Measurements from ENCODE around the gene MIF4GD.

MIF4GD gene

GRCh38 chr17:75241502-75241901 is 29.5 kb downstream of the MIF4GD start:
- H3K9ac ChIP-seq = no peak overlapping the region
- H4K20me1 ChIP-seq (ENCODE audit: insufficient read depth) = peaks cover 6% of the 10 kb centered on the region; the same call in 1 of the 2 replicates
- H3K27me3 ChIP-seq (ENCODE audit: insufficient read depth, low read depth) = no peaks in the 10 kb centered on the region
- no peak overlapping the region for H3K4me3 ChIP-seq (IDR thresholded peaks at IDR 0.05; ENCODE audit: insufficient read depth, low read depth, low read length)
- no peak overlapping the region for H3K27ac ChIP-seq
- H3K4me1 ChIP-seq (ENCODE audit: low read depth, poor library complexity, severe bottlenecking) = peaks cover 8% of the 10 kb centered on the region
- no peak overlapping the region for H3K4me2 ChIP-seq
- no peak for TF ChIP-seq CTCF (conservative IDR thresholded peaks at IDR 0.05; ENCODE audit: low read depth, low read length)
- H3K36me3 ChIP-seq (ENCODE audit: insufficient read depth) = no peaks in the 10 kb centered on the region; the same call in 1 of the 2 replicates
- no peak overlapping the region for H2AFZ ChIP-seq (ENCODE audit: low read depth)
- H3K79me2 ChIP-seq (ENCODE audit: insufficient read depth, low read depth) = no peaks in the 10 kb centered on the region

- H3K36me3 ChIP-seq (ENCODE audit: insufficient read depth) = no peaks in the 10 kb centered on the region; the same call in 1 of the 2 replicates
- TF ChIP-seq CTCF (conservative IDR thresholded peaks at IDR 0.05; ENCODE audit: low read depth, low read length) = no peak
- H3K4me1 ChIP-seq (ENCODE audit: low read depth, poor library complexity, severe bottlenecking) = peaks cover 8% of the 10 kb centered on the region
- H3K4me2 ChIP-seq = no peak overlapping the region
- no peak overlapping the region for H2AFZ ChIP-seq (ENCODE audit: low read depth)
- H3K4me3 ChIP-seq (IDR thresholded peaks at IDR 0.05; ENCODE audit: insufficient read depth, low read depth, low read length) = no peak overlapping the region
- peaks cover 6% of the 10 kb centered on the region; the same call in 1 of the 2 replicates for H4K20me1 ChIP-seq (ENCODE audit: insufficient read depth)
- H3K27me3 ChIP-seq (ENCODE audit: insufficient read depth, low read depth) = no peaks in the 10 kb centered on the region
- H3K27ac ChIP-seq = no peak overlapping the region
- H3K79me2 ChIP-seq (ENCODE audit: insufficient read depth, low read depth) = no peaks in the 10 kb centered on the region
- H3K9ac ChIP-seq = no peak overlapping the region
Measured at GRCh38 chr17:75241143-75241430, 29.9 kb downstream of the MIF4GD start.

GRCh38 chr17:75240394-75241142 is 30.5 kb downstream of the MIF4GD start:
- Histone ChIP-seq H3K4me1 (ENCODE audit: low read depth, poor library complexity, severe bottlenecking) (peaks cover 8% of the 10 kb centered on the region), H3K9ac (no peak overlapping the region), H3K4me2 (no peak overlapping the region), H3K27me3 (ENCODE audit: insufficient read depth, low read depth) (no peaks in the 10 kb centered on the region), H3K27ac (no peak overlapping the region), H4K20me1 (ENCODE audit: insufficient read depth) (peaks cover 6% of the 10 kb centered on the region; the same call in 1 of the 2 replicates), H3K4me3 (IDR thresholded peaks at IDR 0.05; ENCODE audit: insufficient read depth, low read depth, low read length) (no peak overlapping the region), H3K36me3 (ENCODE audit: insufficient read depth) (no peaks in the 10 kb centered on the region; the same call in 1 of the 2 replicates), H2AFZ (ENCODE audit: low read depth) (no peak overlapping the region), H3K79me2 (ENCODE audit: insufficient read depth, low read depth) (no peaks in the 10 kb centered on the region)
- TF ChIP-seq CTCF (conservative IDR thresholded peaks at IDR 0.05; ENCODE audit: low read depth, low read length) = peak; percentile 59

- H3K27ac ChIP-seq = no peak overlapping the region
- H3K4me3 ChIP-seq (IDR thresholded peaks at IDR 0.05; ENCODE audit: insufficient read depth, low read depth, low read length) = no peak overlapping the region
- H3K9ac ChIP-seq = no peak overlapping the region
- H3K4me1 ChIP-seq (ENCODE audit: low read depth, poor library complexity, severe bottlenecking) = peaks cover 8% of the 10 kb centered on the region
- no peak overlapping the region for H2AFZ ChIP-seq (ENCODE audit: low read depth)
- H4K20me1 ChIP-seq (ENCODE audit: insufficient read depth) = peaks cover 6% of the 10 kb centered on the region; the same call in 1 of the 2 replicates
- no peaks in the 10 kb centered on the region for H3K27me3 ChIP-seq (ENCODE audit: insufficient read depth, low read depth)
- TF ChIP-seq CTCF (conservative IDR thresholded peaks at IDR 0.05; ENCODE audit: low read depth, low read length) = no peak
- H3K79me2 ChIP-seq (ENCODE audit: insufficient read depth, low read depth) = no peaks in the 10 kb centered on the region
- H3K36me3 ChIP-seq (ENCODE audit: insufficient read depth) = peaks cover 2% of the 10 kb centered on the region; the same call in 1 of the 2 replicates
- H3K4me2 ChIP-seq = no peak overlapping the region
Measured at GRCh38 chr17:75239778-75240393, 31.1 kb downstream of the MIF4GD start.
